A549 treated with AZD9567 at 1 μM for 4 hours (cell line): Measurements from ENCODE around the gene SPATA3. TPM values are rescaled to one million over a fixed set of nuclear protein-coding genes. Genes with fewer than 3 reads are reported as not detected.

Experiments used
- total RNA-seq: library from RNA; stranded (reverse); fragments of 200-300 nt; extraction: Qiagen RNA extraction; gene quantifications from 5 replicates; pipeline ENCODE4 v1.2.3, GENCODE V29; 2022; ENCODE audit not compliant: insufficient read depth

Gene SPATA3
- total RNA-seq = not detected in 5 replicates

DNA sequence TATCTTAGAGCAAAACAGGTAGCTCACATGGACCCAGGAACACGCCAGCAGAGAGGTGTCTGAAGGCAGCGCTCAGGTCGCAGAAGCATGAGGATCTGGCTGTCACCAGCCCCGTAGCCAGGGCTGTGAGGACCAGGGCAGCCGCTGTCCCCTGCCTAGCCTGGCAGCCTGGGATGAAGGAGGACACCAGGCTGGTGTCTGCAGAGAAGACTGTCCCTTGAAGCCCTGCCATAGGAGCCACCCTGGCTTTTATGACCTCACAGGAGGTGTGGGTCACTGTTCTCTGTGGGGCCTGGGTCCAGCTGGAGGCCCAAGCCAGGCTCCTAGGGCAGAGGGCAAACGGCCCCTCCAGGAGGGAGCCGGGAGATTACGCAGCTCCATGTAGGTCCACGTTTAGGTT lies at the start of gene SPATA3:
SPATA3 (plus strand) TSS at position 301 of the 400 bp plus-strand sequence. CDS start 113 bp downstream, outside the sequence.

GRCh38 chr2:231037202-231037730 lies 41.3 kb downstream of the SPATA3 start, which contains the start of gene C2orf72:
C2orf72 (plus strand) TSS chr2:231037523; CDS start chr2:231037566, 43 bp downstream.

DNA sequence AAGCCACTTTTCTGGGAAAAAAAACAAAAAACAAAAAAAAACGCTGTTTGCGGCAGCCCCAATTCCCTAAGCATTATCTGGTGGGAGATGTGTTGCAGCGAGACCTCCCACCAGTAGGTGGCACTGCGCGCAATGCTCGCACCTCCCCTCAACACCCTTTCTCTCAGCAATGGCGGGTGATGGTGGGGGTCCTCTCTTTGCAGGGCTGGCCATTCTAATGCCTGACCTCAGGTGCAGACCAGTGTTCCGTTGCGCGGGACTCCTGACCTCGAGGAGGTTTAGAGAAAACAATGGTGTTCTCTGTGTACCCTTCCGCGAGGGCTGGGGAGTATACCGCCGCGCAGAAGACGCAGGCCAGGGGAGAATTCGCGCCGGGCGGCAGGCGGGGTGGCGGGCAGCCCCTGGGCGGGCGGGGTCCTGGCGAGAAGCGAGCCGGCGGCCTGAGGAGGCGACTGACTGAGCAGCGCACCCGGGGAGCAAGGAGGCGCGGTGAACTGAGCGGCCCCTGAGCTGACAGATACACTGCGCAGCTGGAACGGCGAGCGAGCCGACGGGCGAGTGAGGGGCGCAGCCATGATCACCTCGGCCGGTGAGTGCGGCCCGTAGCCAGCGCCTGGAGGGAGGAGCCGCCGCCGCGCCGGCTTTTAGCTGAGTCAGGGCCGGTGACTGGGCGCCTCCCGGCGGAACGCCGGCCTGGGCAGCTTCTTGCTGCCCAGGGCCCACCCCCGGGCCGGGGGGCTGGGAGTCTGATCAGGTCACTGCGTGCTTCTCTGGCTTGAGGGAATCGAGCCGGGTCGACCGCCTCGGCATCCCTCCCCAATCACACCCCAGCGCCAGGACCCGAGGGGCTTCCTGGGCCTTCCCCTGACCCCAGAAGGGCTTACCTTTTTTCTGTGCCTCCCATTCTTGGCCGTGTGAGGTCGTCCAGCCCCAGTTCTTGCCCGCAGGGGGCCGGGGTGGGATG lies 60.8 kb downstream of the SPATA3 start, which contains the start of gene PSMD1:
PSMD1 (plus strand) TSS at position 415 of the 964 bp plus-strand sequence; CDS start at position 574, 159 bp downstream.

Other genes with a start within 250 kb of the SPATA3 start
- gene ITM2C, start 131.2 kb upstream of the SPATA3 start, total RNA-seq = 72.1 to 79.7 TPM (median 77.6 TPM) in 5 replicates
- gene GPR55, start 70.9 kb upstream of the SPATA3 start, total RNA-seq = not detected in 5 replicates
- gene C2orf72, start 41.4 kb downstream of the SPATA3 start, total RNA-seq = 5.8 to 8.3 TPM (median 6.9 TPM) in 5 replicates
- gene PSMD1, start 60.7 kb downstream of the SPATA3 start, total RNA-seq = 102 to 115 TPM (median 107 TPM) in 5 replicates
- gene HTR2B, start 128.9 kb downstream of the SPATA3 start, total RNA-seq = not detected in 5 replicates
- gene ARMC9, start 202.5 kb downstream of the SPATA3 start, total RNA-seq = 11.9 to 15.5 TPM (median 14.4 TPM) in 5 replicates